IPS DF 4.7 (cell line): Measurements from ENCODE around the gene JAZF1.
"Not testable (repeated sequence)": the region's sequence is repeated elsewhere in the genome, so short reads cannot be mapped to it uniquely, and the experiment has no call there.

Source experiments
- DNase-seq: peaks from one replicate; pipeline ENCODE4 v3.0.0-alpha.2; 2013; ENCODE audit warnings: low spot score; ENCODE audit errors: extremely low read depth

The JAZF1 gene

GRCh38 chr7:27875061-27875460 is 305.5 kb downstream of the JAZF1 start:
- DNase-seq: no peak

- DNase-seq: no peak
Measured at GRCh38 chr7:27873981-27874957, 306.3 kb downstream of the JAZF1 start.

GRCh38 chr7:27872356-27873275 is 308.0 kb downstream of the JAZF1 start:
- no peak for DNase-seq

GRCh38 chr7:27871866-27872265 is 308.7 kb downstream of the JAZF1 start:
- DNase-seq: no peak

- DNase-seq: no peak
Measured at GRCh38 chr7:27871086-27871485, 309.5 kb downstream of the JAZF1 start.

GRCh38 chr7:27870595-27870994 is 310.0 kb downstream of the JAZF1 start:
- no peak for DNase-seq

GRCh38 chr7:27869056-27869455 is 311.5 kb downstream of the JAZF1 start:
- no peak for DNase-seq

GRCh38 chr7:27868131-27868550 is 312.5 kb downstream of the JAZF1 start:
- DNase-seq: no peak

- DNase-seq: no peak
Measured at GRCh38 chr7:27866828-27867672, 313.5 kb downstream of the JAZF1 start.

GRCh38 chr7:27866256-27866655 is 314.3 kb downstream of the JAZF1 start:
- no peak for DNase-seq

GRCh38 chr7:27863880-27864279 is 316.7 kb downstream of the JAZF1 start:
- no peak for DNase-seq

GRCh38 chr7:27861747-27862146 is 318.8 kb downstream of the JAZF1 start:
- DNase-seq: no peak

GRCh38 chr7:27860800-27861199 is 319.8 kb downstream of the JAZF1 start:
- DNase-seq: no peak

GRCh38 chr7:27856703-27857485 is 323.7 kb downstream of the JAZF1 start:
- not testable (repeated sequence) for DNase-seq

- no peak for DNase-seq
Measured at GRCh38 chr7:27850531-27850930, 330.1 kb downstream of the JAZF1 start.

GRCh38 chr7:27846388-27846787 is 334.2 kb downstream of the JAZF1 start:
- no peak for DNase-seq

- DNase-seq: no peak
Measured at GRCh38 chr7:27843584-27844305, 336.9 kb downstream of the JAZF1 start.

GRCh38 chr7:27842851-27843250 is 337.7 kb downstream of the JAZF1 start:
- DNase-seq: no peak

GRCh38 chr7:27842094-27842692 is 338.4 kb downstream of the JAZF1 start:
- DNase-seq: no peak
